CD4-positive, alpha-beta T cell treated with Interferon alpha-2 for 1 hour (primary cell): ENCODE measurements around the gene CORO7.

Experiments used
- DNase-seq, 2 donors: peaks; one replicate each; pipeline ENCODE4 v3.0.0-alpha.2; 2020 to 2022

CORO7 gene

GRCh38 chr16:4332623-4333307 is 83.6 kb downstream of the CORO7 start:
- no peak for DNase-seq

GRCh38 chr16:4332083-4332482 is 84.3 kb downstream of the CORO7 start:
- no peak for DNase-seq

GRCh38 chr16:4330277-4330874 is 86.0 kb downstream of the CORO7 start:
- DNase-seq: peak; percentile 66 to 77

- DNase-seq: no peak
Observed at GRCh38 chr16:4328782-4329775, 87.3 kb downstream of the CORO7 start.

- peak; percentile 57 to 60 for DNase-seq
Observed at GRCh38 chr16:4328046-4328781, 88.2 kb downstream of the CORO7 start.

- peak in 1 of 2 donors; percentile 10 for DNase-seq
Observed at GRCh38 chr16:4327386-4328045, 88.9 kb downstream of the CORO7 start.

- DNase-seq: peak; percentile 12 to 52
Observed at GRCh38 chr16:4325253-4325758, 91.1 kb downstream of the CORO7 start.

GRCh38 chr16:4324492-4325252 is 91.7 kb downstream of the CORO7 start:
- no peak for DNase-seq

- no peak for DNase-seq
Observed at GRCh38 chr16:4323845-4324488, 92.4 kb downstream of the CORO7 start.

- no peak for DNase-seq
Observed at GRCh38 chr16:4323071-4323844, 93.1 kb downstream of the CORO7 start.

- DNase-seq: no peak
Observed at GRCh38 chr16:4322121-4323052, 94.0 kb downstream of the CORO7 start.

GRCh38 chr16:4321286-4322120 is 94.9 kb downstream of the CORO7 start:
- DNase-seq: no peak

- no peak for DNase-seq
Observed at GRCh38 chr16:4320571-4321137, 95.7 kb downstream of the CORO7 start.

- DNase-seq: peak; percentile 49 to 68
Observed at GRCh38 chr16:4319454-4320421, 96.7 kb downstream of the CORO7 start.

- no peak for DNase-seq
Observed at GRCh38 chr16:4318967-4319366, 97.4 kb downstream of the CORO7 start.

GRCh38 chr16:4318451-4318910 is 97.9 kb downstream of the CORO7 start:
- DNase-seq: no peak
